Activated CD8-positive, alpha-beta T cell treated with anti-CD3 and anti-CD28 coated beads for 36 hours (primary cell): ENCODE results near the gene TMC3. TPM values are rescaled to one million over a fixed set of nuclear protein-coding genes. Genes with fewer than 3 reads are reported as not detected.

ENCODE experiments used
- ATAC-seq: fragments of 200-7000 bp; cut with Tn5 transposase; one replicate; pipeline ENCODE4 v1.10.0; 2021; ENCODE audit warnings: mild to moderate bottlenecking, moderate library complexity
- CTCF ChIA-PET: fragments of 350-600 bp; sonication (Branson Sonifier 250); formaldehyde crosslinking; loops from one replicate; lab custom pipeline; 2021; ENCODE audit warnings: antibody characterized with exemption; lab: Charles Lee
- POLR2A ChIA-PET: fragments of 350-600 bp; sonication (Branson Sonifier 250); formaldehyde crosslinking; loops from one replicate; lab custom pipeline; 2021; ENCODE audit warnings: antibody characterized with exemption; lab: Charles Lee
- DNase-seq: peaks from one replicate; pipeline ENCODE4 v3.0.0-alpha.2; 2020
- H3K27ac Mint-ChIP-seq: one replicate; pipeline ENCODE4 v1.8.0; 2021; ENCODE audit warnings: mild to moderate bottlenecking, mixed read lengths
- H3K27me3 Mint-ChIP-seq: one replicate; pipeline ENCODE4 v1.8.0; 2021; ENCODE audit warnings: mixed read lengths
- H3K36me3 Mint-ChIP-seq: one replicate; pipeline ENCODE4 v1.8.0; 2021; ENCODE audit warnings: low read depth, mixed read lengths
- H3K4me1 Mint-ChIP-seq: one replicate; pipeline ENCODE4 v1.8.0; 2021; ENCODE audit warnings: low read depth, mixed read lengths
- H3K4me3 Mint-ChIP-seq: one replicate; pipeline ENCODE4 v1.8.0; 2021; ENCODE audit warnings: mild to moderate bottlenecking, moderate library complexity, mixed read lengths
- H3K9me3 Mint-ChIP-seq: one replicate; pipeline ENCODE4 v1.8.0; 2021; ENCODE audit warnings: mixed read lengths
- CTCF ChIP-seq: fragments of 200-600 bp; IDR thresholded peaks from one replicate; pipeline ENCODE4 v1.8.0; 2022; ENCODE audit warnings: antibody characterized with exemption, mild to moderate bottlenecking
- intact Hi-C: fragments of 100-400 bp; cut with micrococcal nuclease; formaldehyde crosslinking; loops from one replicate; pipeline ENCODE4 v1.10.0; 2022
- total RNA-seq, 2 experiments: library from RNA; stranded (reverse); gene quantifications; one replicate each; pipeline ENCODE4 v1.2.3, GENCODE V29; 2021

Gene TMC3
- total RNA-seq, 2 experiments from 2014 or later = not detected

GRCh38 chr15:81413851-81414250 lies 39.8 kb upstream of the TMC3 start:
- intact Hi-C loops = no loop called here
- Mint-ChIP-seq H3K36me3 (no peaks in the 10 kb centered on the region), H3K9me3 (no peaks in the 10 kb centered on the region), H3K27ac (no peak overlapping the region), H3K4me1 (peaks cover 9% of the 10 kb centered on the region), H3K27me3 (peaks cover 7% of the 10 kb centered on the region), H3K4me3 (no peak overlapping the region)
- CTCF ChIA-PET = interaction anchor here (1.5 to 2.5 kb wide), 2 partner anchors 13 to 148 kb away, joined by 4 to 11 read pairs; no protein-coding TSS in a partner anchor
- ATAC-seq (no peak), DNase-seq (no peak)
- TF ChIP-seq CTCF = no peak
- POLR2A ChIA-PET = no interaction called here

GRCh38 chr15:81411969-81412633 lies 38.1 kb upstream of the TMC3 start:
- TF ChIP-seq CTCF = no peak
- H3K27me3 Mint-ChIP-seq = peaks cover 7% of the 10 kb centered on the region
- ChIA-PET POLR2A (no interaction called here), CTCF (no interaction called here)
- DNase-seq (no peak), ATAC-seq (no peak)
- H3K27ac Mint-ChIP-seq = no peak overlapping the region
- H3K4me1 Mint-ChIP-seq = peaks cover 9% of the 10 kb centered on the region
- H3K9me3 Mint-ChIP-seq = no peaks in the 10 kb centered on the region
- intact Hi-C loops = no loop called here
- no peaks in the 10 kb centered on the region for H3K36me3 Mint-ChIP-seq
- no peak overlapping the region for H3K4me3 Mint-ChIP-seq

- H3K9me3 Mint-ChIP-seq = no peaks in the 10 kb centered on the region
- no peak for TF ChIP-seq CTCF
- POLR2A ChIA-PET = interaction anchor here (0.5 kb wide), 1 partner anchor 133 kb away, joined by 3 read pairs; no protein-coding TSS in a partner anchor
- no peak overlapping the region for H3K4me3 Mint-ChIP-seq
- no peak for DNase-seq
- CTCF ChIA-PET = interaction anchor here (0.9 to 3.3 kb wide), 15 partner anchors 10 to 302 kb away, joined by 3 to 27 read pairs (median 4); no protein-coding TSS in a partner anchor
- H3K36me3 Mint-ChIP-seq = no peaks in the 10 kb centered on the region
- ATAC-seq = no peak
- H3K4me1 Mint-ChIP-seq = peaks cover 9% of the 10 kb centered on the region
- no peak overlapping the region for H3K27ac Mint-ChIP-seq
- intact Hi-C loops = no loop called here
- H3K27me3 Mint-ChIP-seq = peaks cover 7% of the 10 kb centered on the region
Observed at GRCh38 chr15:81411051-81411450, 37.0 kb upstream of the TMC3 start.

GRCh38 chr15:81410318-81410753 lies 36.3 kb upstream of the TMC3 start:
- ChIA-PET POLR2A (no interaction called here), CTCF (interaction anchor here (0.7 to 3.3 kb wide), 19 partner anchors 10 to 302 kb away, joined by 3 to 27 read pairs (median 3); no protein-coding TSS in a partner anchor)
- DNase-seq = peak; percentile 25
- peaks cover 7% of the 10 kb centered on the region for H3K27me3 Mint-ChIP-seq
- peak; percentile 43 for TF ChIP-seq CTCF
- H3K27ac Mint-ChIP-seq = no peak overlapping the region
- H3K36me3 Mint-ChIP-seq = no peaks in the 10 kb centered on the region
- no peaks in the 10 kb centered on the region for H3K9me3 Mint-ChIP-seq
- no peak overlapping the region for H3K4me3 Mint-ChIP-seq
- peaks cover 9% of the 10 kb centered on the region for H3K4me1 Mint-ChIP-seq
- intact Hi-C loops = no loop called here
- peak; percentile 62 for ATAC-seq

- Mint-ChIP-seq H3K9me3 (no peaks in the 10 kb centered on the region), H3K4me1 (peaks cover 2% of the 10 kb centered on the region), H3K36me3 (no peaks in the 10 kb centered on the region), H3K27ac (no peak overlapping the region), H3K4me3 (no peak overlapping the region), H3K27me3 (peaks cover under 1% of the 10 kb centered on the region)
- DNase-seq (no peak), ATAC-seq (no peak)
- no peak for TF ChIP-seq CTCF
- POLR2A ChIA-PET = interaction anchor here (0.7 kb wide), 1 partner anchor 490 kb away, joined by 3 read pairs; no protein-coding TSS in a partner anchor
- CTCF ChIA-PET = interaction anchor here (1.0 to 2.1 kb wide), 5 partner anchors 13 to 301 kb away, joined by 4 to 10 read pairs (median 5); no protein-coding TSS in a partner anchor
- intact Hi-C loops = no loop called here
Observed at GRCh38 chr15:81407718-81408117, 33.7 kb upstream of the TMC3 start.
